SKM-1 (cell line): ENCODE data around the gene MARCHF11.

Experiments
- DNase-seq: peaks from one replicate; lab custom pipeline; 2025; ENCODE audit not compliant: unreplicated experiment; lab: John Stamatoyannopoulos, UW

MARCHF11 gene

DNA sequence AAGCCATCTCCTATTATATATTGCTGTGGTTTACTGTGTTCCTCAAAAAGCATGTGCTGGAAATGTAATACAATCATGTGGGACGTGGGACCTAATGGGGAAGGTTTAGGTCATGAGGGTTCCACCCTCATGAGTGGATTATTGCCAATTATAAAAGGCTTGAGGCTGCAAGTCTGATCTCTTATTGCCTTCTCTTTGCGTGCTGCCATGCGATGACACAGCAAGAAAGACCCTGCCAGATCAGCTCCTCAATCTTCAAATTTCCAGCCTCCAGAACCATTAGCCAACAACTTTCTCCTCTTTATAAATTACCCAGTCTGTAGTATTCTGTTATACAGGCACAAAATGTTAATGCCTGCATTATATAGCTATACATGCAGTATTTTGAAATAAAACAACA, 45.4 kb downstream of the MARCHF11 start:
- no peak for DNase-seq

DNA sequence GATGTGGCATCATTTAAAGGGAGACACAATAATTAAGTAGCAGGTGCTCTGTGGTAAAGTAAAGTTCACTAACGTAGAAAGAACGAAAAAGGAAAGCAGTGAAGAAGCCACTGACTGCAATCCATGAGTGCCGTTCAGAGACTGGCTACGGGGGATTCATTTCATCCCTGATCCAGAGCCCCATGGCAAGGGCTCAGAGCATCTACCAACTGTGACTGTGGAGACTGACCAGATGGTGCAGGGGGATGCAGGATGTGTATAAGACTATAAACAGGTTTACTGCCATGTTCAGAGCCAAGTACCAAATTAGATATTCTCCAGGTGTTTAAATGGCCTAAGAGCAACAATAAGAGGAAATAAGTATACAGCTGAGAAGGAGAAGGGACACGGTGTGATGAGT, 47.7 kb downstream of the MARCHF11 start:
- DNase-seq: no peak

DNA sequence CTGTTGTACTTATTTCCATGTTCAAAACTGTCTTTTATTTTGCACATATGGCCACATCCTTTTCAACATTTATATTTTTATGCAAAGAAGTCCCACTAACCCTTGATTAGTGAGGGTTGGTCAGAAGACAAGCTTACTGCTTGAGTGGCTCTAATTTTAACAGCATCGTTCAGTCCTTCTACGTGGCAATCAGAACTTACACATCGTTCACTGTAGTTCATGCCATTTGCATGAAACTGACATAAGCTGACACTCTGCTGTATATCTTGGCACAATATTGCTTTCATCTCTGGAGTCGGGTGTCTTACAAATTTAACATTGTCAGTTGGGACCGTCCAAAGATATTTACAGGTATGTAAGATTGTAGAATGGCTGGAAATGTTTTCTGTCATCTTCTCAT, 50.6 kb downstream of the MARCHF11 start:
- no peak for DNase-seq

DNA sequence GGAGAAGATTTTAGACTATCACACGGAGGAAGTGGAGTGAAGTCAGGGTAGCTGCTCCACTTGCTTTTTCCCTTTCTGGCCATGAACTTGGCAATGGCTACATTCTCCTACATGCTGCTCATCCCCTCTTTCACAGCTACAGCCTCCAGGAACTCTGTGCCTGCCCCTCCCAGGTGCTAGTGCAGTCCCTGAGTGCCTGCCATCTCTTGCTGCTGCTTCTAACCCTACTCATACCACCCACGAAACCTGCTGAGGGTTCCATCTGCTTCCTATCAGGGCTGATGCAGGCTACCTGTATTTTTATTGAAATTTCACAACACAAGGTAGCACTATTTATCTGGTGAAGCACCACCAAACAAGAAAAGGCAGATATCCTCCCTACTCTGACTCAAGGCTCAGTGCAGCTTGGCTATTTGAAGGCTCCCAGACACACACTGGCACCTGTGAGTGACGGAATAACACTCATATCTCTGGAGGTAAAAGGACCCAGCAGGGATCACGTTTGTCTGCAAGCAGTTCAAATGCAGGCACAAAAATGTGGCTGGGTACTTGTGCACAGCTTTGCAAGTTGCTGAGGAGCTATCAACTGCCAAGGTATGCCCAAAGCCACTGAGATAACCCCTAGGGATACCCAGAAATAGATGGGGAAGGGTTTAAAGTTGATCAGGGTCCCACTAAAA, 51.6 kb downstream of the MARCHF11 start:
- DNase-seq: no peak

DNA sequence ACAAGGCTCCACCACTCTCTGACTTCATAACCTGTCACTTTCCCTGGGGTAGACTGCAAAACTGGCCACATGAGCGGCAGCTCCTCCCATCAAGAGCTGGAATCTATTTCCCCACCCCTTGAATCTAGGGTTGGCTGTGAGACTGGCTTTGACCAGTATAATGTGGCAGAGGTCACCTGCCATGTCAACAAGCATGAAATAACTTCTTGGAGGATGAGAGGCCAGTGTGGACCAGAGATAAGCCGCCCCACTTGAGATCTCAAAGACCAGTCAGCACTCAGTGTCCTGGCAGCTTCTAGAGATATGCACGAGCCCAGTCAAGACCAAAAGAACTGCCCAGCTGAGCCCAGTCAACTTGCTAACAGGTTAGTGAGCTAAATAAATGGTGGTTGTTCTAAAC, 59.0 kb downstream of the MARCHF11 start:
- no peak for DNase-seq

DNA sequence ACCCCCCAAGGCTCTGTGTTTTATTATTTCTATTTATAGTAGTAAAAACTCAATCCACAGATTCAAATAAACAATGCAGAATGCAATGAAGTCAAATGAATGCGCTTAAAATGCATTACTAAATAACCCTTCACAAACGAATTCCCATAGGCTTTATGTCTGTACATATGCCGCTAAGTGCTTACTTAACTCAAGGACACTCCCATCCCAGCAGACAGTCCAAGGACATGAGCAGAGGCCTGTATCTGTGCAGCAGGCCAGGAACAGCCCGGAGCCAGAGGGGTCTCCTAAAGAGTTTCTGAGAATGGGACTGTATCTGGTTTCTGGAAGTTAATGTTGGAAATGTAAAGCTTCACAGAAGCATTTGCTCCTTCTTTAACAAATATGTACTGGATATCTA, 59.8 kb downstream of the MARCHF11 start:
- DNase-seq: no peak

DNA sequence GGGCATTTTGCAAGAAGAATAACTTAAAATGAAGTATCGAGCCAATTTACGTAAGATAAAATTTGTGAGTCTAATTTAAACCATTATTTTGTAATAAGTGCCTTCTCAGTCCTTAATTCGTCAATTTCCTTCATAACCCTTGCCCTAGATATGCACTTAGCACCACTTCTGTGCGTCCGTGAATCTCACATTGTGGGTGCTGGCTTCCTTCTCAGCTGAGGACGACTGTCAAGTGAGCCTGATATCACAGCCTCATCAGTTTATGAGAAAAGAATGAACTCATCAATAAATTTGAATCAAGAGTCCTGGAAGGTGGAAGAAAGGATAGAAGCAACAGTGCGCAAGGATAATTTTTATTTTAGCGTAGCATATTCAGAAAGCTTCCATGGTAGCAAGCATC, 64.5 kb downstream of the MARCHF11 start:
- DNase-seq: no peak

DNA sequence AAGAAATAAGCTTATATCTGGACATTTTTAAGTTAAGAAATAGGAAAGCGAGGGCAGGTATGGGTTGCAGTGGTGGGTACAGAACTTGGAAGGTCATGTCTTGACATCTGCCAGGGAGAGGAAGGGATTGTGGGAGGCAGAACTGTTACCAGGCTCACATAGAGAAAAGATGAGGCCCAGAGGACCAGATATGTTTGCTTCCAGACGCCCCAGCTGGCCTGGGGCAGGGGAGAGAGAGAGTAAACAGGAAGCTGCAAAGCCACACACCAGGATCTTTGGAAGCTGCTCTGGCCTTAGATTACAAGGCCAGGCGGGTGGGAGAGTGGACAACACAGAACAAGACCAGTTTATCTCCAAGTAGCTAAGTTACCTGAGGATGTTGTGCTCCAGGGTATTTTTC, 71.2 kb downstream of the MARCHF11 start:
- DNase-seq: no peak

DNA sequence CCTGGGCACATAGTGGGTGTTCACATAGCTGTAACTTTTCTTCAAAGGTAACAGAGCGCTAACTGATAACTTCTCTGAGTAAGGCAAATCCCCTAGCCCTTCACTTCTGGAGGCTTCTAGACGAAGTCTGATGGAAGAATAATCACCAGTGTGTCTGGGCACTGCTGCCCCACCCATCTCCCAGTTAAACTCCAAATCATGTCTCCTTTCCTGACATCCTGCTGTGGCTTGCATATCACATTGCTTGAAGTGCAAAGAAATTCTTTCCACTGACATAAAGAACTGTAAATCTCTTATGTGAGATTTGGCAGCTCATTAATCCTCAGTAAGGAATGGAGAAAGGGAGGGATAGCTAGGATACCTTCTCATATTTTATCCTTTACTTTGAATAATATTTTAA, 74.6 kb downstream of the MARCHF11 start:
- no peak for DNase-seq

DNA sequence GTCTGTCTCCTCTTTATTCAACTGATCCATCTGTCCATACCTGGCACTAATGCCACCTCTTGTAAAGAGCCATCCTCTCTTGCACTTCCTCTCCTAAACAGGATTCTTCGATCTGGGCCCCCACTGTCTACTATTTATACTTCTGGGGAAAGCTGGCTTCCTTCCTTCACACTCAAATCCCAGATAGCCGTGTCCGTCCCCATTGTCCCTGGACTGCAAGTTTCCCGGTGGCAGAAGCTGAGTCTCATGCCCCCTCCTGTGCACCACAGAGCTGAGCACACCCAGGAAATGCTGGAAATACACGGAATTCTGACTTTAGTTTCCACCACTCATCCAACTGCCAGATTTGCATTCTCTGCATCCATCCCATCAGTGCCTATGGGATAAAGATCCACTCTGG, 84.0 kb downstream of the MARCHF11 start:
- DNase-seq: no peak

DNA sequence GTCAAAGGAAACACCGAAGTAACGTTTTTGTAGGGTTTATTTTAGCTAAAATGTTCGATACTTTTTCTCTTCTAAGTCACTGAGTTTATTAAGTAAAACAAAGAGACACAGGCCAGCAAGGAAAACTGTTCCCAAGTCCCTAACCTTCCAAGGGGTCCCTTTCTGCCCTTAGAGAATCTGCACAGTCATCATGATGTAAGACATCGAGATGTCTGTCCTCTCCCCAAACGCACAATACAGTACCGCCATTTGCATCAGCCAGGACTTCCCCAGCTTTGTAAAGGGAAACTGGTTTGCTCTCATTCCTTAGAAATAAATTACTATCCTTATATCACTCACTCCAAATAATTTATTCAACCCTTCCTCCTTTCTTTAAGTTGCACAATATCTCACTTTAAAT, 89.3 kb downstream of the MARCHF11 start:
- DNase-seq: no peak

DNA sequence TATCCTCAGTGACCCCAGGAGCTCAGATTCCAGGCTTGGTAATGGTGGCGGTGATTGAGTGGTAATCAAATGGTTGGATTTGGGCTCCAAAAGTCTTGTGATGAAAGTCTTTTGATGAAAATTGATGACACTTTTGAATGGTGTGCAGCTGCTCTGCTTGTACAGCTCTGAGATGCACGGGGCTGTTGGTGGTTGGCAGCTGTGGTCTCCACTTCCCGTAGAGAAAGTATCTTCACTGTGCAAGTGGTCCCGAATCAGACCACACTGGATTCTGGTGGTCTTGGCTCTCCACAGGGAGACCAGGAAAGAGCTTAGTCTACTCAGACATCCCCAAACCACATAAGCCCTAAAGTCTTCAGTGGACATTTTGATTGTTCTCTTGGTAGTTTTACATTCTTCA, 96.6 kb downstream of the MARCHF11 start:
- DNase-seq: no peak

DNA sequence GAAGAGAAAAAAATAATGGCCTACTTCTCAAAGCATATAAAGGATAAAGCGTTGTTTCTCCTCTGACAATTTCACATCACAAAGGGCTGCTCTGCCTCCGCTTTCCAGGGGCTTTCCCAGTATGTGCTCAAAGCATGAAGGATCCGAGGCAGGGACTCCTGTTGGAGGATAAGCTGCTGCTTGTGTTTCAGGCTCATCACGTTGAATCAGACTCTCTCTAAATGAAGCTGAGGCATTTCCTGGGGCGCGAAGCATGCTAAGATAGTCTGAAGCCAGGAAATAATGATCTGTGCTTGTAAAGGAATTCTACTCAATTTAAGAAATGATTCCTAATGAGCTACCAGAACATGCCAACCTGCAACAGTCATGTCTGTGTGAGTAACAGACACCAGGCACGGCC, 97.5 kb downstream of the MARCHF11 start:
- no peak for DNase-seq

DNA sequence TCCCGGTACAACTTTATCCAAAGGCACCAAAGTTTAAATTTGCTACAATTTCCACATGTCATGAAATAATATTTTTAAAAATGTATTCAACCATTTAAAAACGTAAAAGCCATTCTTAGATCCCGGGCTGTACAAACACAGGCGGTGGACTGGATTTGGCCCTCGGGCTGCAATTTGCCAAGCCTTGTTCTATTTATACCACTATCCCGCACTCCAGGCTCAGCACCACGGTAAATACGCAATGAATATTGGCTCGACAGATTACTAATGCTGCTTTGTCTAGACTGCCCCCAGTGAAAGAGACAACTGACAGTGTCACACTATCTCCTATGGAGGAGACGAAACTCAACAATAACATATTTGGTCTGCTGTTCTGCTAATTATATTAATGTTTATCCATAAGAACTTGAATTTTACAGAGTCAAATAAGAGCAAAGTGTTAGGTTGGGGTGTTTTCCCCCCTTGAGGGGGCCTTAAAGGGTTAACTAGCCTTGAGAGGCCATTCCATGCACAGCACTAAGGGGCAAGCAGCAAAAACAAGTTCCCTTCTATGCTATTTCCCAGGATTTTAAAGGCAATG, 98.1 kb downstream of the MARCHF11 start:
- DNase-seq: no peak

DNA sequence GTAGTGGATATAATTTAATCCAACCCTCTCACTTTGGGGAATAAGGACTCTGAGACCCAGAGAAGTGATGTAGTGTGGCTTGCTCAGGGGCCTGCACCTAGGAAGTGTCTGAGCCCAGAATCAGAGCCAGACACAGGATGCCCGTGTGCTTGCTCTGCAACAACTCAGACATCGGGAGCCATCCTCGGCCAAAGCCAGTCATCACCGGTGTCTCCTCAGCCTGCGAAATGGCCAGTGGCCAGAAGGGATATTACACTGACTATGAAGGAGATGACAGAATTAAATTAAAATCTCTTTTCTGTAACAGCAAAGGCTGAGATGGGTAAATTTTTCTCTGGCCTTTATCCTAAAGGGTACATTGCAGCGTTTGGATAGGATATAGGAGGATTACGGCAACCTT, 102.9 kb downstream of the MARCHF11 start:
- no peak for DNase-seq

DNA sequence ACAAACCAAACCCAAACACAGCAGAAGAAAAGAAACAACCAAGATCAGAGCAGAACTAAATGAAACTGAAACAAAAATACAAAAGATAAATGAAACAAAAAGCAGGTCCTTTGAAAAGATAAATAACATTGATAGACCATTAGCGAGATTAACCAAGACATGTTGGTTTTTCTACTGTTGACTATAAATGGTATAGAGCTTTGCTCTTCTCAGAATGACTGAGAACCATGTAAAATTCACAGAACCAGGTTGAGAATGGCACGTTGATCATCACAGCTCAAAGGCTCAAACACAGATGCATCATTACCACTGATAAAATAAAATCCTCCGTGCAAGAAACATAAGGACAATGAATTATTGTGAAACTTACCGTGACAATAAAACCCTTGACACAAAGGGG, 105.2 kb downstream of the MARCHF11 start:
- DNase-seq: no peak

DNA sequence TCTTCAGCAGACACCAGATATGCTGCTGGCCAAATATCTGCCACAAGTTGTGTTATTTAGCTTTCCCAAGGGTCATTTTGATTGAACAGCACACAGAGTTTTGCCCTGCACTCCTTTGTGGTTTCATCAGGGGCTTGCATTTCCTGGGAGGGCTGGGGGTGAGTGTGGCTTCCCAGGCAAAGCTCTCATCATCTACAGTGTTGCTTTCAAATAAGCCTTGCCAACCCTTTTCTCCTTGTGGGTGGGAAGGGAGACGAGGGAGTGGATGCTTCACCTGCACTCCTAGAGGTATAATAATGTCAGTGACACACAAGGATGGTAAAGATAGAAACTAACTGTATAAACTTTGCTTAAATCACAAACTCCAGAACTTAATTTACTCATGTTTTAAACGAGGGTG, 107.0 kb downstream of the MARCHF11 start:
- no peak for DNase-seq

DNA sequence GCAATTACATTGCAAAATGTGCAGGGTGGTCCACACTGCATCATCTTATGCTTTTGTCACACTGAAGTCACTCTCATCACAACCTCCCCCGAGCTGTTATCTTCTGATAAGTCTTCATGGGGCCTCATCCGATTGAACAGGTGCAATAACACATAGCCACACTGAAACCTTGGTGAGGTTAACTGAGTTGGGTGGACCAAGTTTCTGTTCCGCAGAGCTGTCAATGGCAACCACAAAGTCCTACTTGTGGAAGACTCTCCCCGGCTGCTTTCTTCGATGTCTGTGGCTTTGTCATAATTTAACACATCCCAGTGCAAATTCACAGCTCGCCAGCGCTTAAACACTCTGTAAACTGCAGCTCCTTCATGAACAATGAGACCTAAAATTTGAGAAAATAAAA, 112.2 kb downstream of the MARCHF11 start:
- no peak for DNase-seq

DNA sequence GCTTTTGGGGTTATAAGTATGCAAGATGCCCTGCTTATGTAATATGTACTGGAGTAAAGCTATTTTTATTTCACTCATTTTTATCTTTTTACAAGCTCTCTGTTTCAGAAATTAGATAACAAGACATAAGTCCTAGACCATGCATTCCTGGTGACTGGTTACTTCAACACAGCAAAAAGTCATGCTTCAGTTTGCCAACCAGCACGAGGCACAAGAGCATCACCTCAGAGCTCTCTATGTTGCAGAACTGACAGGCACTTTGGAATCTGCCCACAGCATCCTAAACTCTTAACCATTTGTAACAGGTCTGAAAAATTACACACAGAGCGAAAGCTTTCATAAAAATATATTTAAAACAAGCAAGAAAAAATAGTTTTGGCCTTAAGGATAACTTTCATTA, 112.8 kb downstream of the MARCHF11 start:
- DNase-seq: no peak

DNA sequence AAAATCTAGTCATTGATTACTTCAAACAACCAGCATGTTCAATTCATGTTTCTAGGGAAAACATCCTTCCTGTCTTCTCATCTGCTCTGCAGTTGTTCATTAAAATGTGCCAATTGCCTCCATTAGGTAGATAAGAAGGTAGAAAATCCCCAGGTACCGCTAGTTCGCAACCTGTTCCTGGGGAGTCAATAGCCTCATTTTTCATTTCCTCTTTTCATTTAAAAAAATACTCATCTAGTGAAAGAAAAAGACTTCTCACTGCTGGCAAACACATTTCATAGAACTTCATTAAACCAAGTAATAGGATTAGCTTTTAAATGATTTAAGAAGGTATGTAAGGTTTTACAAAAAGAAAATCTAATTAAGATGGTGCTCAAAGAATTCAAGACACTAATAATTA, 113.3 kb downstream of the MARCHF11 start:
- DNase-seq: no peak

DNA sequence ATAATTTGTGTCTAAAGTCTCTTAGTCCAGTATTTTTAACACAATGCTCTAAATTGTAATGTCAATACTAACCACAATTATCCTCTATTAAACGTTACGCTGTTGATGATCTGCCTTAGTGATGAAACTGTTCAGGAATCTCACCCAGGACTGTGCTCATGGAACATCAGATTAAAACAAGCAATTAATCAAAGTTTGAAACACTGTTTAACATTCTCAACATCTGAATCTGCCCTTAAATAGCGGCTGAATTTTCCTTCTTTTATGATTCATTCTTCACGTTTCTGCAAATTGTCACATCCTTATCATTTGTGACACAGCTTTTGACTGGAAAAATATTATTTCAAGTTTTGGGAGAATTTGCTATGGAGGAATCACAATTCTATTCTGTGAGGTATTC, 113.8 kb downstream of the MARCHF11 start:
- no peak for DNase-seq

DNA sequence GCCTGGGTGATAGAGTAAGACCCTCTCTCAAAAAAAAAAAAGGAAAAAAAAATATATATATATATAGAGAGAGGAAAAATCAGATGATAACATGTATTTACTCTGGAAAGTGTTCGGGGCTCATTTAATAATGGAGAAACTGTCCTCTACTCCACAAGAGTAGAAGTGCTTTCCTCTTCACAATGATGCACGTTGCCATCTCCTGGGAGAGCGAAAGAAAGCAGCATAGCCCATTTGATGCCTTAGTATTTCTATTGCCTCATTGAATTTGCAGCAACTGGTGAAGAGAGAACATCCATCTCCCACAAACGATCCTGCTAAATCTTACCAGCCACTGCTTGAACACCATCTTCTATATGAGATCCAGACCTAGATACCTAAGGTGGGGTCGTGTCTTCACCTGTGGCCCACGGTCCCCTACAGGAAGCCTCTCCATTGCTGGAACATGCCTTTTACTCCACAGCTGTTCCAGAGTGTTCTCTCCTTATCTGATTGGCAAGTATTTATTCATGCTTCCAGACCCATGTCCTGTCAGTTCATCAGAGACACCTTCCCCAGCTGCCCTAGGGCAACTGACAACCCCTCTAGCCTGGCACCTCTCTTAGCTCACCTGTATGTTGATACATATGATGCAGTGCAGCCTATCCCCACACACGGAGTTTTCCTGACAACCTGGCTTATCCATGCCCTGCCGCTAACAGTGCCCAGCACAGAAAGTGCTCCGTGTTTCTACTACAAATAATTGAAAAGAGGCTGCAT, 115.3 kb downstream of the MARCHF11 start:
- DNase-seq: no peak

DNA sequence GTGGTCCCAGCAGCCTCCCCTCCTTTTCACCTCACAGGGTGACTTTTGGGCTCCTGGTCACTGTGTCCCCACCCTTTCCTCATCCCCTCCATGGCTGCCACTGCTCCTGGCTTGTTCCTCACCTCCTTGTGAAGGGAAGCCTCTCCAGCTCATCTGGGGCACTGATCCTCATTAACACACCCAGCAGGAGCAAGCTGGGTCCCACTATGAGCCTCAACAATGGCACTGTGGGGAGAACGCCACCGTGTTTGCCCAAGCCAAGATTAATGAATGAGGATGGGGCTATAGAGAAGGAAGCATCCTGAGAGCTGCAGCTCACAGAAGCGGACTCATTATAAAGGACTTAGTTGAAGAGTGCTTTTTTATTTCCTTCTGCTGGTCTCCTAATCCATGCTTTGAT, 118.4 kb downstream of the MARCHF11 start:
- no peak for DNase-seq
